GM21825 (cell line): ENCODE results near the gene ZSWIM5.
"Not testable (repeated sequence)": the region's sequence is repeated elsewhere in the genome, so short reads cannot be mapped to it uniquely, and the experiment has no call there.

ENCODE experiments used
- ATAC-seq: cut with Tn5 transposase; IDR thresholded peaks from one replicate; pipeline ENCODE4 v1.9.1; 2021; ENCODE audit warnings: mild to moderate bottlenecking, moderate library complexity; ENCODE audit not compliant: unreplicated experiment

The ZSWIM5 gene

GRCh38 chr1:45148209-45148825 lies 58.1 kb downstream of the ZSWIM5 start:
- ATAC-seq, result no peak

- no peak for ATAC-seq
These were observed 59.6 kb downstream of the ZSWIM5 start for GRCh38 chr1:45146833-45147232.

GRCh38 chr1:45141247-45142003 lies 65.0 kb downstream of the ZSWIM5 start:
- ATAC-seq, result no peak

- no peak for ATAC-seq
These were observed 69.4 kb downstream of the ZSWIM5 start for GRCh38 chr1:45136984-45137383.

- no peak for ATAC-seq
These were observed 71.1 kb downstream of the ZSWIM5 start for GRCh38 chr1:45135316-45135715.

GRCh38 chr1:45134461-45134873 lies 71.9 kb downstream of the ZSWIM5 start:
- no peak for ATAC-seq

GRCh38 chr1:45132719-45133118 lies 73.7 kb downstream of the ZSWIM5 start:
- not testable (repeated sequence) for ATAC-seq

- no peak for ATAC-seq
These were observed 83.0 kb downstream of the ZSWIM5 start for GRCh38 chr1:45123358-45123757.

- no peak for ATAC-seq
These were observed 83.7 kb downstream of the ZSWIM5 start for GRCh38 chr1:45122724-45123123.

- ATAC-seq, result no peak
These were observed 88.6 kb downstream of the ZSWIM5 start for GRCh38 chr1:45117766-45118165.

GRCh38 chr1:45116820-45117219 lies 89.6 kb downstream of the ZSWIM5 start:
- ATAC-seq, result no peak

- ATAC-seq, result no peak
These were observed 90.1 kb downstream of the ZSWIM5 start for GRCh38 chr1:45116340-45116739.

- ATAC-seq, result not testable (repeated sequence)
These were observed 91.2 kb downstream of the ZSWIM5 start for GRCh38 chr1:45115198-45115597.

- ATAC-seq, result no peak
These were observed 93.7 kb downstream of the ZSWIM5 start for GRCh38 chr1:45112661-45113060.

- ATAC-seq, result no peak
These were observed 95.2 kb downstream of the ZSWIM5 start for GRCh38 chr1:45111239-45111638.

GRCh38 chr1:45107782-45108181 lies 98.6 kb downstream of the ZSWIM5 start:
- ATAC-seq, result no peak

GRCh38 chr1:45106864-45107263 lies 99.5 kb downstream of the ZSWIM5 start:
- ATAC-seq, result not testable (repeated sequence)

- not testable (repeated sequence) for ATAC-seq
These were observed 100.3 kb downstream of the ZSWIM5 start for GRCh38 chr1:45106156-45106545.

- not testable (repeated sequence) for ATAC-seq
These were observed 100.8 kb downstream of the ZSWIM5 start for GRCh38 chr1:45105486-45106155.

- no peak for ATAC-seq
These were observed 102.9 kb downstream of the ZSWIM5 start for GRCh38 chr1:45103534-45103933.

GRCh38 chr1:45101947-45102346 lies 104.5 kb downstream of the ZSWIM5 start:
- ATAC-seq, result no peak

- not testable (repeated sequence) for ATAC-seq
These were observed 104.9 kb downstream of the ZSWIM5 start for GRCh38 chr1:45101528-45101927.
